ENCODE data around the gene LDB1.

- TF ChIP-seq REST (IDR thresholded peaks at IDR 0.05; ENCODE audit: low read depth), result no peak
- no peak for TF ChIP-seq EP300 (IDR thresholded peaks at IDR 0.05; ENCODE audit: borderline replicate concordance)
- no peak for TF ChIP-seq RAD21 (IDR thresholded peaks at IDR 0.05; ENCODE audit: low read depth)
- peak; percentile 49; the same call in 1 of the 2 replicates for TF ChIP-seq ZBTB7A (IDR thresholded peaks at IDR 0.05; ENCODE audit: low read depth)
- no peak for TF ChIP-seq MAX (IDR thresholded peaks at IDR 0.05)
- TF ChIP-seq CREB1 (IDR thresholded peaks at IDR 0.05; ENCODE audit: low read depth), result no peak
- TF ChIP-seq TCF12 (IDR thresholded peaks at IDR 0.05; ENCODE audit: low read depth), result no peak; the same call in 1 of the 2 replicates
- peak; percentile 5; the same call in 1 of the 2 replicates for TF ChIP-seq YY1 (IDR thresholded peaks at IDR 0.05; ENCODE audit: low read depth)
- TF ChIP-seq CEBPB (IDR thresholded peaks at IDR 0.05), result no peak
- TF ChIP-seq NFIC (IDR thresholded peaks at IDR 0.05), result no peak
- TF ChIP-seq USF1 (IDR thresholded peaks at IDR 0.05), result no peak
Observed at GRCh38 chr10:102113956-102114857, 6.0 kb downstream of the LDB1 start.

Measured in Ishikawa (cell line).